CD14-positive monocyte (primary cell): Measurements from ENCODE around the gene CADM1. TPM values are rescaled to one million over a fixed set of nuclear protein-coding genes. Genes with fewer than 3 reads are reported as not detected.

Experiments used
- DNase-seq, 3 donors: peaks; one replicate each; pipeline ENCODE4 v3.0.0-alpha.2; 2011 to 2022
- H2AFZ ChIP-seq: 2 replicates; pipeline ENCODE4 v1.6.0; 2012; ENCODE audit warnings: mild to moderate bottlenecking, low read depth, low read length, inconsistent platforms; ENCODE audit not compliant: insufficient read depth, poor library complexity, severe bottlenecking
- H3K27ac ChIP-seq, 2 donors: 1 replicate in 1 of 2; 2 replicates in 1 of 2; pipeline ENCODE4 v1.5.1; 2012 to 2013; ENCODE audit warnings: low read length in 2 of 2, control low read depth in 1 of 2, inconsistent platforms in 1 of 2, low read depth in 1 of 2, mild to moderate bottlenecking in 1 of 2
- H3K27me3 ChIP-seq, 2 donors: one replicate each; pipeline versions ENCODE4 v1.6.0 to v1.6.1; 2011 to 2013; ENCODE audit warnings: low read length in 2 of 2; ENCODE audit not compliant: control insufficient read depth in 2 of 2, insufficient read depth in 2 of 2
- H3K36me3 ChIP-seq, 2 donors: replicated peaks in 1 of 2; 1 replicate in 1 of 2; 2 replicates in 1 of 2; pipeline versions ENCODE4 v1.5.1 to v1.6.1; 2012 to 2013; ENCODE audit warnings: low read length in 2 of 2, control low read depth in 1 of 2, inconsistent platforms in 1 of 2, mild to moderate bottlenecking in 1 of 2; ENCODE audit not compliant: insufficient read depth in 2 of 2, control insufficient read depth in 1 of 2
- H3K4me1 ChIP-seq, 2 donors: 1 replicate in 1 of 2; 2 replicates in 1 of 2; pipeline versions ENCODE4 v1.5.1 to v1.6.1; 2012 to 2013; ENCODE audit warnings: low read length in 2 of 2, control low read depth in 1 of 2, inconsistent platforms in 1 of 2, mild to moderate bottlenecking in 1 of 2, moderate library complexity in 1 of 2; ENCODE audit not compliant: insufficient read depth in 2 of 2, control insufficient read depth in 1 of 2
- H3K4me2 ChIP-seq: replicated peaks from 2 replicates; pipeline ENCODE3; 2012; ENCODE audit warnings: low read length, moderate library complexity, mild to moderate bottlenecking; ENCODE audit not compliant: poor library complexity, severe bottlenecking; ENCODE audit errors: extremely low read depth
- H3K4me3 ChIP-seq, 3 experiments: fragments of 200-600 bp in 1 of 3; sonication (generic) in 1 of 3; replicated peaks in 1 of 3; 1 replicate in 2 of 3; 2 replicates in 1 of 3; pipeline ENCODE4 v1.5.1; 2011 to 2013; ENCODE audit warnings: low read length in 3 of 3, mild to moderate bottlenecking in 3 of 3, control low read depth in 2 of 3, low read depth in 2 of 3, inconsistent platforms in 1 of 3, moderate library complexity in 1 of 3
- H3K79me2 ChIP-seq: 2 replicates; pipeline ENCODE4 v1.6.0; 2012; ENCODE audit warnings: mild to moderate bottlenecking, control low read depth, inconsistent platforms, low read length, moderate library complexity; ENCODE audit not compliant: insufficient read depth
- H3K9ac ChIP-seq: 2 replicates; pipeline ENCODE4 v1.6.0; 2017; ENCODE audit warnings: low read length, mild to moderate bottlenecking; ENCODE audit not compliant: insufficient read depth, poor library complexity, severe bottlenecking
- H3K9me3 ChIP-seq, 2 donors: replicated peaks in 1 of 2; 1 replicate in 1 of 2; 2 replicates in 1 of 2; pipeline versions ENCODE4 v1.5.1 to v1.6.1; 2012 to 2013; ENCODE audit warnings: low read length in 2 of 2, control low read depth in 1 of 2; ENCODE audit not compliant: control insufficient read depth in 1 of 2, insufficient read depth in 1 of 2
- H4K20me1 ChIP-seq: 2 replicates; pipeline ENCODE4 v1.6.0; 2012; ENCODE audit warnings: mild to moderate bottlenecking, low read length, control low read depth, moderate library complexity; ENCODE audit not compliant: insufficient read depth
- H3K27ac Mint-ChIP-seq, 7 donors: one replicate each; pipeline ENCODE4 v1.8.0; 2020; ENCODE audit warnings: mild to moderate bottlenecking in 7 of 7, mixed read lengths in 7 of 7, moderate library complexity in 6 of 7, inconsistent platforms in 2 of 7
- H3K27me3 Mint-ChIP-seq, 3 donors: one replicate each; pipeline ENCODE4 v1.8.0; 2021 to 2022; ENCODE audit warnings: low read depth in 3 of 3, mild to moderate bottlenecking in 3 of 3, mixed read lengths in 3 of 3, moderate library complexity in 3 of 3, inconsistent platforms in 1 of 3
- H3K36me3 Mint-ChIP-seq, 2 donors: one replicate each; pipeline ENCODE4 v1.8.0; 2020; ENCODE audit warnings: mixed read lengths in 2 of 2, inconsistent platforms in 1 of 2, mild to moderate bottlenecking in 1 of 2
- H3K4me1 Mint-ChIP-seq: one replicate; pipeline ENCODE4 v1.8.0; 2020; ENCODE audit warnings: mild to moderate bottlenecking, mixed read lengths
- H3K4me3 Mint-ChIP-seq, 2 donors: one replicate each; pipeline ENCODE4 v1.8.0; 2020; ENCODE audit warnings: mild to moderate bottlenecking in 2 of 2, mixed read lengths in 2 of 2, moderate library complexity in 1 of 2
- H3K9me3 Mint-ChIP-seq, 7 donors: one replicate each; pipeline ENCODE4 v1.8.0; 2020 to 2022; ENCODE audit warnings: mixed read lengths in 7 of 7, mild to moderate bottlenecking in 6 of 7, moderate library complexity in 6 of 7, inconsistent platforms in 2 of 7
- CTCF ChIP-seq: fragments of 200-600 bp; IDR thresholded peaks from one replicate; pipeline ENCODE4 v1.8.0; 2022; ENCODE audit warnings: antibody characterized with exemption, mild to moderate bottlenecking
- whole genome bisulfite sequencing: methylation state at CpG from one replicate; pipeline ENCODE4 v1.1.5; 2013; ENCODE audit warnings: missing lambda C conversion rate; ENCODE audit not compliant: insufficient coverage; 5-methylcytosine and 5-hydroxymethylcytosine counted together
- intact Hi-C, 2 donors: fragments of 100-400 bp; cut with micrococcal nuclease; formaldehyde crosslinking; loops; one replicate each; pipeline versions ENCODE4 v1.15.0 to v1.15.1; 2023
- polyA plus RNA-seq, 3 donors: library from polyadenylated mRNA; depleted of rRNA in 1 of 3; unstranded in 2 of 3; stranded (reverse) in 1 of 3; fragments of 300-500 nt in 2 of 3; fragments of >200 nt in 1 of 3; fragmentation: Illumina TruSeq in 2 of 3; gene quantifications; 1 replicate in 2 of 3; 2 replicates in 1 of 3; pipeline ENCODE4 v1.2.3, GENCODE V29; 2012 to 2021

CADM1 gene
- polyA plus RNA-seq, 3 donors, result not detected

- no peak for DNase-seq
- 74% methylated on average over 4 of the region's 7 CpGs for WGBS
- no peak for TF ChIP-seq CTCF
- Mint-ChIP-seq H3K9me3 (no peaks in the 10 kb centered on the region), H3K4me1 (no peaks in the 10 kb centered on the region), H3K4me3 (no peak overlapping the region), H3K27me3 (peaks cover 0 to 3% (median 2%) of the 10 kb centered on the region in 3 donors), H3K36me3 (no peaks in the 10 kb centered on the region), H3K27ac (no peak overlapping the region)
- H3K36me3 ChIP-seq, result no peaks in the 10 kb centered on the region
- no peaks in the 10 kb centered on the region for H3K9me3 ChIP-seq
- H3K27ac ChIP-seq, result no peak overlapping the region
- H3K4me2 ChIP-seq, result no peak overlapping the region
- H3K27me3 ChIP-seq, result no peaks in the 10 kb centered on the region
- no peak overlapping the region for H3K4me3 ChIP-seq
- no peak overlapping the region for H3K9ac ChIP-seq
- no peaks in the 10 kb centered on the region for H4K20me1 ChIP-seq
- H3K4me1 ChIP-seq, result no peaks in the 10 kb centered on the region
- no peaks in the 10 kb centered on the region for H3K79me2 ChIP-seq
- intact Hi-C loops, result no loop called here
- no peak overlapping the region for H2AFZ ChIP-seq
Observed at GRCh38 chr11:115423728-115424459, 80.3 kb downstream of the CADM1 start.

GRCh38 chr11:115421992-115422689 is 82.1 kb downstream of the CADM1 start:
- WGBS, result 89% methylated on average over 3 of the region's 6 CpGs
- Histone ChIP-seq H3K4me2 (no peak overlapping the region), H3K9me3 (no peaks in the 10 kb centered on the region), H4K20me1 (no peaks in the 10 kb centered on the region), H3K79me2 (no peaks in the 10 kb centered on the region), H3K9ac (no peak overlapping the region), H2AFZ (no peak overlapping the region), H3K36me3 (no peaks in the 10 kb centered on the region), H3K4me1 (no peaks in the 10 kb centered on the region), H3K27me3 (no peaks in the 10 kb centered on the region), H3K27ac (no peak overlapping the region), H3K4me3 (no peak overlapping the region)
- Mint-ChIP-seq H3K36me3 (no peaks in the 10 kb centered on the region), H3K4me1 (no peaks in the 10 kb centered on the region), H3K27ac (no peak overlapping the region), H3K4me3 (no peak overlapping the region), H3K9me3 (no peaks in the 10 kb centered on the region), H3K27me3 (peaks cover 0 to 2% (median 2%) of the 10 kb centered on the region in 3 donors)
- intact Hi-C loops, result no loop called here
- TF ChIP-seq CTCF, result no peak
- no peak for DNase-seq
